DOHH2 (cell line): ENCODE results near the gene ATAD2B.

Experiments
- H3F3A ChIP-seq: fragments of 200-600 bp; sonication (generic), shearing (Covaris generic); 2 replicates; pipeline ENCODE4 v1.6.0; 2016; ENCODE audit warnings: antibody characterized with exemption, mild to moderate bottlenecking; ENCODE audit not compliant: control insufficient read depth, insufficient read depth
- H3K27ac ChIP-seq: fragments of 200-600 bp; sonication (generic); 2 replicates; pipeline ENCODE4 v1.5.1; 2014; ENCODE audit warnings: low read depth, mild to moderate bottlenecking, low read length, moderate library complexity
- H3K27me3 ChIP-seq: fragments of 200-600 bp; sonication (generic); 2 replicates; pipeline ENCODE4 v1.6.1; 2014; ENCODE audit warnings: mild to moderate bottlenecking, low read length, mixed read lengths; ENCODE audit not compliant: control insufficient read depth
- H3K36me3 ChIP-seq: fragments of 200-600 bp; sonication (generic); 2 replicates; pipeline ENCODE4 v1.6.1; 2014; ENCODE audit warnings: mild to moderate bottlenecking, low read length, moderate library complexity, mixed read lengths; ENCODE audit not compliant: control insufficient read depth
- H3K4me1 ChIP-seq: fragments of 200-600 bp; sonication (generic); 2 replicates; pipeline ENCODE4 v1.6.1; 2014; ENCODE audit warnings: mild to moderate bottlenecking, low read length, mixed read lengths; ENCODE audit not compliant: control insufficient read depth
- H3K4me2 ChIP-seq: fragments of 200-600 bp; sonication (generic); 2 replicates; pipeline ENCODE4 v1.6.0; 2014; ENCODE audit warnings: mild to moderate bottlenecking, low read length, moderate library complexity
- H3K4me3 ChIP-seq: fragments of 200-600 bp; sonication (generic); 2 replicates; pipeline ENCODE4 v1.5.1; 2014; ENCODE audit warnings: mild to moderate bottlenecking, low read length, mixed read lengths
- H3K79me2 ChIP-seq: fragments of 200-600 bp; sonication (generic); 2 replicates; pipeline ENCODE4 v1.6.1; 2014; ENCODE audit warnings: mild to moderate bottlenecking, low read length, mixed read lengths; ENCODE audit not compliant: control insufficient read depth
- H3K9me2 ChIP-seq: fragments of 200-600 bp; sonication (generic); replicated peaks from 2 replicates; pipeline ENCODE4 v1.6.1; 2014; ENCODE audit warnings: mild to moderate bottlenecking, low read length, mixed read lengths; ENCODE audit not compliant: control insufficient read depth
- H3K9me3 ChIP-seq: fragments of 200-600 bp; sonication (generic); 2 replicates; pipeline ENCODE4 v1.6.1; 2014; ENCODE audit warnings: antibody characterized with exemption, low read length, mixed read lengths; ENCODE audit not compliant: control insufficient read depth, insufficient read depth
- H4K20me1 ChIP-seq: fragments of 200-600 bp; sonication (generic); 2 replicates; pipeline ENCODE4 v1.6.0; 2014; ENCODE audit warnings: low read depth, mild to moderate bottlenecking, antibody characterized with exemption, low read length, moderate library complexity; ENCODE audit not compliant: control insufficient read depth, insufficient read depth
- EZH2phosphoT487 ChIP-seq: fragments of 200-600 bp; sonication (generic); IDR thresholded peaks from 2 replicates; pipeline ENCODE4 v1.6.1; 2017; ENCODE audit warnings: borderline replicate concordance, mild to moderate bottlenecking, antibody characterized with exemption, low read length, moderate library complexity, mixed read lengths
- TF ChIP-seq, protein P1 (sequence below): fragments of 200-600 bp; sonication (generic); IDR thresholded peaks from one replicate; pipeline ENCODE4 v1.5.1; 2014; ENCODE audit warnings: antibody characterized with exemption, mild to moderate bottlenecking, low read depth, low read length; ENCODE audit not compliant: poor library complexity, severe bottlenecking

The ATAD2B gene

GRCh38 chr2:23944527-23944926 is 17.6 kb upstream of the ATAD2B start:
- H3K9me2 ChIP-seq, result no peaks in the 10 kb centered on the region
- H3K27ac ChIP-seq, result no peak overlapping the region
- no peaks in the 10 kb centered on the region for H3K9me3 ChIP-seq
- H3K4me3 ChIP-seq, result no peak overlapping the region
- TF ChIP-seq, protein P1, sequence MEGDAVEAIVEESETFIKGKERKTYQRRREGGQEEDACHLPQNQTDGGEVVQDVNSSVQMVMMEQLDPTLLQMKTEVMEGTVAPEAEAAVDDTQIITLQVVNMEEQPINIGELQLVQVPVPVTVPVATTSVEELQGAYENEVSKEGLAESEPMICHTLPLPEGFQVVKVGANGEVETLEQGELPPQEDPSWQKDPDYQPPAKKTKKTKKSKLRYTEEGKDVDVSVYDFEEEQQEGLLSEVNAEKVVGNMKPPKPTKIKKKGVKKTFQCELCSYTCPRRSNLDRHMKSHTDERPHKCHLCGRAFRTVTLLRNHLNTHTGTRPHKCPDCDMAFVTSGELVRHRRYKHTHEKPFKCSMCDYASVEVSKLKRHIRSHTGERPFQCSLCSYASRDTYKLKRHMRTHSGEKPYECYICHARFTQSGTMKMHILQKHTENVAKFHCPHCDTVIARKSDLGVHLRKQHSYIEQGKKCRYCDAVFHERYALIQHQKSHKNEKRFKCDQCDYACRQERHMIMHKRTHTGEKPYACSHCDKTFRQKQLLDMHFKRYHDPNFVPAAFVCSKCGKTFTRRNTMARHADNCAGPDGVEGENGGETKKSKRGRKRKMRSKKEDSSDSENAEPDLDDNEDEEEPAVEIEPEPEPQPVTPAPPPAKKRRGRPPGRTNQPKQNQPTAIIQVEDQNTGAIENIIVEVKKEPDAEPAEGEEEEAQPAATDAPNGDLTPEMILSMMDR, result no peak
- no peak for TF ChIP-seq EZH2phosphoT487
- no peak overlapping the region for H3K4me2 ChIP-seq
- H3F3A ChIP-seq, result 0 out of 2 replicates have a peak, but pooled peaks cover 2% of the 10 kb centered on the region
- H3K36me3 ChIP-seq, result no peaks in the 10 kb centered on the region; the same call in 1 of the 2 replicates
- no peaks in the 10 kb centered on the region for H4K20me1 ChIP-seq
- H3K4me1 ChIP-seq, result peaks cover 20% of the 10 kb centered on the region
- no peaks in the 10 kb centered on the region for H3K27me3 ChIP-seq
- peaks cover 68% of the 10 kb centered on the region for H3K79me2 ChIP-seq

DNA sequence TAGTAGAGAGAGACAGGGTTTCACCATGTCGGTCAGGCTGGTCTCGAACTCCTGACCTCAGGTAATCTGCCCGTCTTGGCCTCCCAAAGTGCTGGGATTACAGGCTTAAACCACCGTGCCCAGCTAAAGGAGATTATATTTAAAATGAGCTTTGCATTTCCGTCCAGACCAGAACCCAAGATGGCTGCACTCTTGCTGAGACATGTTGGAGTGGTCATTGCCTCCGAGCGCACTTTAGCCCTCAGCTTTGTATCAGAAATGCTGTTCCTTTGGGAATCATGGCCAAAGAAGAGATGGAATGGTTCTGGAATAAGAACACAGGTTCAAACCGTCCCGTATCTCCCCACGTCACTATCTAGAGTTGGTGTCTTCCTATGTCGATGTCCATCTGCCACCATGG is 16.7 kb upstream of the ATAD2B start:
- TF ChIP-seq EZH2phosphoT487, result no peak
- TF ChIP-seq, protein P1, result no peak
- no peaks in the 10 kb centered on the region for H3K9me2 ChIP-seq
- H3K79me2 ChIP-seq, result peaks cover 67% of the 10 kb centered on the region
- H3K9me3 ChIP-seq, result no peaks in the 10 kb centered on the region
- H3K4me2 ChIP-seq, result no peak overlapping the region
- peaks cover 28% of the 10 kb centered on the region for H3K4me1 ChIP-seq
- H3K27me3 ChIP-seq, result no peaks in the 10 kb centered on the region
- no peaks in the 10 kb centered on the region for H4K20me1 ChIP-seq
- peaks cover 9% of the 10 kb centered on the region; the same call in 1 of the 2 replicates for H3F3A ChIP-seq
- H3K27ac ChIP-seq, result no peak overlapping the region
- H3K36me3 ChIP-seq, result no peaks in the 10 kb centered on the region; the same call in 1 of the 2 replicates
- no peak overlapping the region for H3K4me3 ChIP-seq

- H3F3A ChIP-seq, result peaks cover 10% of the 10 kb centered on the region; the same call in 1 of the 2 replicates
- H3K27ac ChIP-seq, result no peak overlapping the region
- no peaks in the 10 kb centered on the region for H3K27me3 ChIP-seq
- no peaks in the 10 kb centered on the region for H3K9me3 ChIP-seq
- H3K4me3 ChIP-seq, result peak overlapping the region; percentile 90
- no peaks in the 10 kb centered on the region for H3K9me2 ChIP-seq
- peaks cover 16% of the 10 kb centered on the region for H3K4me1 ChIP-seq
- no peaks in the 10 kb centered on the region for H4K20me1 ChIP-seq
- H3K79me2 ChIP-seq, result peaks cover 49% of the 10 kb centered on the region
- H3K4me2 ChIP-seq, result peak overlapping the region; percentile 88
- H3K36me3 ChIP-seq, result no peaks in the 10 kb centered on the region; the same call in 1 of the 2 replicates
- TF ChIP-seq, protein P1, result no peak
- TF ChIP-seq EZH2phosphoT487, result no peak
These were observed 14.7 kb upstream of the ATAD2B start for GRCh38 chr2:23941644-23942043.
